ENCODE results near the gene EFEMP2.

The EFEMP2 gene

DNA sequence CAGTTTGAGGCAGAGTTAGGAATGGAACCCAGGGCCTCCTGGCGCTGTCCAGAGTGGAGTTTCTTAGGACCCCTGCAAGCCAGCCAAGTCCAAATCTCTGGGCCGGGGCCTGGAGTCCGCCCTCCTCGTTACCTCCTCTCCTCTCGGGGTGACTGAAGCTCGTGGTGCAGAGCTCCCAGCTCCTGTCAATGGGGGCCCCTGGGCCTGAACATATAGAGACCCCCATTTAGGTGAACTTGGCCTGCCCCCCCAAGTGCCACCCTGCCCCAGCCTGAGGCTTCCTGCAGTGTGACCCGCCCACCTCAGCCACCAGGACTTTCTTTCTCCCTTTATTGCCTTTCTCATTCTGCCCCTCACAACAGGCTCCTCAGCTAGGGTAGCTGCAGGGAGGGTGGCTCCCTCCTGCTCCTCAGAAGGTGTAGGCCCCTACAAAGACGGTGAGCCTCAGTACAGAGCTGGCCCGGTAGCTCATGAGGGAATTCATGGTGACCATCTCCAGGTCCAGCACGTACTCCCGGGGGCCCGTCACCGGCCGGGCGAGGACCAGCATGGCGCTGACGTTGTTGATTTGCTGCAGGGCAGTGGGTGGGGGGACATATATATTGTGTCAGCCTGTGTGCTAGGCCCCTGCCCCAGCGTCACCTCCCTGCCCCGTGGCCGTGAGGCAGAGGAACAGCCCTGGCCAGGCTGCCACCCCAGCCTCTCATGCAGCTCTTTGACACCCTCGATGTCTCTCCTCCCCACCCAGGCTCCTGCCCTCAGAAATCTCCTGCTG, 5.9 kb downstream of the EFEMP2 start:
- DNase-seq (ENCODE audit: low spot score) = no peak

DNA sequence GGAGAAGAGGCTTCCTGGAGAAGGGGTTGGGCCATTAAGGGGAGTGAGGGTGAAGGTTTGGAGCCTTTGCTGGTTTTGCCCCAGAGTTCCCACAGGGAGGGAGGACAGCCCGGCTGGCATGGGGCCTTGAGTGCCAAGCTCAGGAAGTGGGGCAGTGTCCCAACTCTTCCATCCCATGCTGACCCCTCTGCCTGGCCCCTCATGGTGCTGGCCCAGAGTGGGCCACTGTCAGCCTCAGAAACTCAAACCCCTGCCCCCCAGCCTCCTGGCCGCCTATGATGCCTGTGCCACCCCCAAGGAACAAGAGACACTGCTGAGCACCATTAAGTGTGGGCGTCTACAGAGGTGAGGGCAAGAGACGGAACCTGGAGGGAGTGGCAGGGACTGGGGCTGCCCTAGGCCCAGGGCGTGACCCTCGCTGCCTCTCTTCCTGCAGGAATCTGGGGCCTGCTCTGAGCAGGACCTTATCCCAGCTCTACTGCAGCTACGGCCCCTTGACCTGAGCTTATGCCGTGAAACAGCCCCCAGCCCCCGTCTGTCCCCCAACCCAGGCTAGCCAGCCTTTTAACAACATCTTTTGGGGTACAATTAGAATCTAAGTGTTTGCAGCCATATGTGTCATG, 6.9 kb downstream of the EFEMP2 start:
- DNase-seq (ENCODE audit: low spot score) = no peak

DNA sequence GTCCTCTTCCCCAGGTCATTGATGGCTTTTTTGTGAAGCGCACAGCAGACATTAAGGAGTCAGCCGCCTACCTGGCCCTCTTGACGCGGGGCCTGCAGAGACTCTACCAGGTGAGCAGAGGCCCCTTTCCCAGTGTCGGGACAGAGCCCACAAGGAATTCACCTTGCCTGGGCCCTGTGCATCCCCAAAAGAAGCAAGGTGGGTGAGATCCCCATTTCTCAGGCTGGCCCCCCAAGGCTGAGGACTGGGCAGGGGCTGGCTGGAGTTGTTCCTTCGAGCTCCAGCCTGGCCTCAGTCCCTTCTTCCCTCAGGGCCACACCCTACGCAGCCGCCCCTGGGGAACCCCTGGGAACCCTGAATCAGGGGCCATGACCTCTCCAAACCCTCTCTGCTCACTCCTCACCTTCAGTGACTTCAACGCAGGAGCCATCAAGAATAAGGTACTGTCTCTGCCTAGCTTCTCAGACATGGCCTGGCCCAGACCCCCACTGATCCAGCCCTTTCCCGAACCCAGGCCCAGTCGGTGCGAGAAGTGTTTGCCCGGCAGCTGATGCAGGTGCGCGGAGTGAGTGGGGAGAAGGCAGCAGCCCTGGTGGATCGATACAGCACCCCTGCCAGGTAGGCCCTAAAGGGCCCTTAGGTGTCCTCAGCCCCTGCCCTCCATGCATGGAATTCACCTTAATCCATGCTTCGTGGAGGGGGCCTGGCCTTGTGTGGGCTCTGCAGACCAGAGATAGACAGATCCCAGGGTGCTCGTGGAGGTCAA, 7.7 kb downstream of the EFEMP2 start:
- no peak for DNase-seq (ENCODE audit: low spot score)

DNA sequence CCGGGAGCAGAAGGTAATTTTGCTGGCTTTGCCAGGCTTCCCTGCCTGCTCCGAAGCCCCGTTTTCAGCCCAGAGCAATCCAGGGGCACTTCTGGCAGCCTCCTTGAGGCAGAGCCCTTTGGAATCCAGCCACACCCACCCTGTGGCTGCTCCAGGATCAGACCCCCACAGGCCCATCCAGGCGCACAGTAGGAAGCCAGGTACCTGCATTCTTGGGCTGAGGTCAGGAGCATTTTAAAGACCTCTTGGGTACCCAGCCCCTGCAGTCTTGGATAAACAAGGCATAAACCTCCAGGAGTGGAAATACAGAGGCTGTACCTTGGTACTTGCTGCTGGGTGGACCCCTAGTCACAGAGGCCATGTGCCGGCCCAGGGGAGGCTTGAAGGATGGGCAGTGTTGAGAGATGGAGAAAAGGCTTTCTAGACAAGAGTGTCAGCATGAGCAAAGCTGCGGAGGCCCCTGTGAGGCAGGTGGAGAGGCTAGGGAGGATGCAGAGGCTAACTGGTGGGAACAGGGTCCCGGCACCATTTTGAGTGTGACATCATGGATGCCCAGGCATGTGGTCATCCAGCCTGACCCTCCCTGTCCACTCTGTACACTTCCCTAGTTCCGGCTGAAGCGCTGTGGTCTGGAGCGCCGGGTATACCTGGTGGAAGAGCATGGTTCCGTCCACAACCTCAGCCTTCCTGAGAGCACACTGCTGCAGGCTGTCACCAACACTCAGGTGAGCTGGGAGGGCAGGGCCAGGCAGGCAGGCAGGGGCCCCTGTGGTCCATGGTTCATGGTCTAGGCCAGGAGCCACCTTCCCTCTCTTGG, 8.5 kb downstream of the EFEMP2 start:
- no peak for DNase-seq (ENCODE audit: low spot score)

DNA sequence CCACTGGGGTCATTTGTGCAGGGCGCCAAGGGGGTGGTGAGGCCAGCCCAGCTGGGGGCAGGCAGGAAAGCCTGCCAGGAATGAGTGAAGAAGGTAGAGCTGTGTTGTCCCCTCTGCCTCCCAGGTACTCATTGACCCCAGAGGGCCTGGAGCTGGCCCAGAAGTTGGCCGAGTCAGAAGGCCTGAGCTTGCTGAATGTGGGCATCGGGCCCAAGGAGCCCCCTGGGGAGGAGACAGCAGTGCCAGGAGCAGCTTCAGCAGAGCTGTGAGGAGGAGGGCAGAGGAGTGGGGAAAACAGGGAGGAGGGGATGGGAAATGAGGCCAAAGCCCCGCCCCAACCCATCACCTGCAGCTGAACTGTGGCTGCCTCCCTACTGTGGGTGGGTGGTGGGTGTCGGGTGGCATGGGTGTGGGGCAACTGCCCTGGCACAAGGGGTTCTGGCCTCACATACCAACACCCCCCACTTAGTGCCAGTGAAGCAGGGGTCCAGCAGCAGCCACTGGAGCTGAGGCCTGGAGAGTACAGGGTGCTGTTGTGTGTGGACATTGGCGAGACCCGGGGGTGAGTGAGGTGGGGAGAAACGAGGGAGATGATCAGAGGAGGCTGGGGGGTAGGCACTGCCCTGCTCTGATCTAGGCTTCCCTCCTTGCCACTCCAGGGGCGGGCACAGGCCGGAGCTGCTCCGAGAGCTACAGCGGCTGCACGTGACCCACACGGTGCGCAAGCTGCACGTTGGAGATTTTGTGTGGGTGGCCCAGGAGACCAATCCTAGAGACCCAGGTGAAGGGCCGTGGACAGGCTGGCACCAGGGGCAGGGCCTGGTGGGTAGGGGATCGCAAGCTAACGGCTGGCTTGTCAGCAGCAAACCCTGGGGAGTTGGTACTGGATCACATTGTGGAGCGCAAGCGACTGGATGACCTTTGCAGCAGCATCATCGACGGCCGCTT, 9.4 kb downstream of the EFEMP2 start:
- DNase-seq (ENCODE audit: low spot score) = no peak

DNA sequence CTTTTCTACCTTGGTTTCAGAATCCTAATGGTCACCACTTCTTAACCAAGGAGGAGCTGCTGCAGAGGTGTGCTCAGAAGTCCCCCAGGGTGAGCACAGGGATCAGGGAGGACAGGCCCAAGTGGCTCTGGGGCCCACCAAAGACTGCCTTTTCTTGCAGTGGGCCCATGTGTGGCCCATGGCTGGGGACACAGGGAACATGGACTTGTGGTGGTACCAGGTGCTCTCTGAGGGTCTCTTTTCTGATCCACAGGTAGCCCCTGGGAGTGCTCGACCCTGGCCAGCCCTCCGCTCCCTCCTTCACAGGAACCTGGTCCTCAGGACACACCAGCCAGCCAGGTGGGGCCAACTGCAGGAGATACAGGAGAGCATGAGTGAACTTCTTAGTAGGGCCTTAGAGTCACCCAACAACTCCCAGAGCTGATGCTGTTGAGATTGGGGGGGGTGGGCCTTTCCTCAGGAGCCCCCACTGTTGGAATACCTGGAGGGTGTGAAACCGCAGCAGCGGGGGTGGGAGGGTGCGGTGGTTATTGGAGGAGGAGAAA, 10.3 kb downstream of the EFEMP2 start:
- no peak for DNase-seq (ENCODE audit: low spot score)

DNA sequence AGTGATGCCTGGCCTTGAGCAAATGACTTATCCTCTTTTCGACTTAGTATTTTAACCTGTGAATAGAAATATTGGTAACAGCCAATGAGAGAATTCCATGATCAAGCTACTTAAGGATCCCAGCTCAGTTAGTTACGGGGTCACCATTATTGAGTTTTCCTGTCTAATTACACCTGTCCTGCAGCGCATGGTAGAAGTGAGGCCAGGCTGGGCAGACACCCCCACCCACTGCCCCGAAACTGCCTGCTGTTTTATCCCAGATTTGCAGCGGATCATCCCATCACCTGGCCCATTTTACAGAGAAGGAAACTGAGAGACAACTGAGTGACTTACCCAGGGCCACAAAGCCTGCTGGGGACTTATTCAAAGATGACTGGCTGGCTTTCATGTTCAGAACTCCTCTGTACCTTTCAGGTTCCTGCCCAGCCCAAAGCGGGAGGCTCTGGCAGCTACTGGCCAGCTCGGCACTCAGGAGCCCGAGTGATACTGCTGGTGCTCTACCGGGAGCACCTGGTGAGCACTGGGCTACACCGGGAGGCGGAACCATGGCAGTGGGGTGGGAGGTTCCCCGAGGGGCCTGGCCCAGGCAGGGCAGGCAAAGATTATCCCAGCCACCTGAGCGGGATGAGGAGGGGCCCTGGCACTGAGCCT, 10.9 kb downstream of the EFEMP2 start:
- no peak for DNase-seq (ENCODE audit: low spot score)

DNA sequence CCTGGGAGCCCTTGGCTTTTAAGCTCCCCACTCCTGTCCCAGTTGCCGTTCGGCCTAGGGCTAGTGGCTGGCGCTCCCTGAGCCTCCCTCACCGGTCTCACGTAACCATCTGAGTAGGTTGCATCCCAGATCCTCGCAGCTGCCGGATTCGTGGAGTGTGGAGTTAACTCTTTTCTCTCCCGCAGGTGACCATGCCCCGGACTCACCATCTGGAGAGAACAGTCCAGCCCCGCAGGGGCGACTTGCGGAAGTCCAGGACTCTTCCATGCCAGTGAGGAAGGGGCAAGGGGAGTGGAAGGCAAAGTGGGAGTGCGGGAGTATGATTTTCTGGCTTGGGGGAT, 11.5 kb downstream of the EFEMP2 start:
- no peak for DNase-seq (ENCODE audit: low spot score)

DNA sequence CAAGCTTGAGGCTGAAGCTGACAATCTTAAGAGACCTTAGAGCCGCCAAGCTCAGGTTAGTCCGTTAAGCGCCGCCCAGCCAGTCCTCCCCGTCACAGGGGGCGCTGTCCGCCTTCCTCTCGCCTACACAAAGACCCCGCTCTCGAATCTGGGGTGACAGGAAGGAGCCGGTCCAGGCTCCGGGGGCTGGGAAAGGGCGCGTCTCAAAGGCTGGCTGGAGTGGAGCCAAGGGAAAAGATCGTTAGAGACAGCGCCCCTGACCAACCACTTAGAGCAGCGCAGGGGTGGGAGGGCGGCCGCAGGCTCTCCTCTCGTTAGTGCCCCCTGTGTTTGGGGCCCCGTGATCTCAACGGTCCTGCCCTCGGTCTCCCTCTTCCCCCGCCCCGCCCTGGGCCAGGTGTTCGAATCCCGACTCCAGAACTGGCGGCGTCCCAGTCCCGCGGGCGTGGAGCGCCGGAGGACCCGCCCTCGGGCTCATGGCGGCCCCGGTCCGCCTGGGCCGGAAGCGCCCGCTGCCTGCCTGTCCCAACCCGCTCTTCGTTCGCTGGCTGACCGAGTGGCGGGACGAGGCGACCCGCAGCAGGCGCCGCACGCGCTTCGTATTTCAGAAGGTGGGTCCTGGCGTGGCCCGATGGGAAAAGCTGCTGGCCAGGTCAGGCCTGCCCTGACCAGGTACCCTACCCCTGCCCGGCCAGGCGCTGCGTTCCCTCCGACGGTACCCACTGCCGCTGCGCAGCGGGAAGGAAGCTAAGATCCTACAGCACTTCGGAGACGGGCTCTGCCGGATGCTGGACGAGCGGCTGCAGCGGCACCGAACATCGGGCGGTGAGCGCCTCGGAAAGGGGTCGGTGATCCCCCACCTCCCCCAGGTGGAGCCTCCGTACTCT, 12.1 kb downstream of the EFEMP2 start, which contains the start of gene MUS81:
Gene MUS81, plus strand, starts transcription at position 156 of the 887 bp plus-strand sequence. Its CDS starts 321 bp downstream, at position 477.
- DNase-seq (ENCODE audit: low spot score) = peak; percentile 95

DNA sequence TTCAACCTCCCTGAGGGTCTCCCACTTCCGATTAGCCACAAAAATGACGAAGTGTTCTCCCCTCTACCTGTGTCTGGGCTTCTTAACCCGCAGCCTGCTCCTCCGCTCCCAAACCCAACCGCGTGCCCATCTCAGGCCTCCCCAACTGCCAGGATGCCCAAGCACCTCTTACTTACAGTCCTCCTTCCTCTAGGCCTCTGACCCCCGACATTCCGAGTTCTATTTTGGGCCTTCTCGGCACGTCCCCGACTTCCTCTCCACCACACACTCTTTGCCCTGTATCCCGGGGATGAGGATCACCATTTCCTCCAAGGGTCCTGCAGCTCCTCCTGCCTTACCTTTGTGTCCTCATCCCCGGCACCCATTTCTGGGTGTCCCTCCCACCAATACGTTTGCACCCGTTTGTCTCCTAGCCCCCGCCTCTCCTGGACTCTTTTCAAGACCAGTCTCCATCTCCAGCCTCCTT, 12.8 kb downstream of the EFEMP2 start:
- no peak for DNase-seq (ENCODE audit: low spot score)

DNA sequence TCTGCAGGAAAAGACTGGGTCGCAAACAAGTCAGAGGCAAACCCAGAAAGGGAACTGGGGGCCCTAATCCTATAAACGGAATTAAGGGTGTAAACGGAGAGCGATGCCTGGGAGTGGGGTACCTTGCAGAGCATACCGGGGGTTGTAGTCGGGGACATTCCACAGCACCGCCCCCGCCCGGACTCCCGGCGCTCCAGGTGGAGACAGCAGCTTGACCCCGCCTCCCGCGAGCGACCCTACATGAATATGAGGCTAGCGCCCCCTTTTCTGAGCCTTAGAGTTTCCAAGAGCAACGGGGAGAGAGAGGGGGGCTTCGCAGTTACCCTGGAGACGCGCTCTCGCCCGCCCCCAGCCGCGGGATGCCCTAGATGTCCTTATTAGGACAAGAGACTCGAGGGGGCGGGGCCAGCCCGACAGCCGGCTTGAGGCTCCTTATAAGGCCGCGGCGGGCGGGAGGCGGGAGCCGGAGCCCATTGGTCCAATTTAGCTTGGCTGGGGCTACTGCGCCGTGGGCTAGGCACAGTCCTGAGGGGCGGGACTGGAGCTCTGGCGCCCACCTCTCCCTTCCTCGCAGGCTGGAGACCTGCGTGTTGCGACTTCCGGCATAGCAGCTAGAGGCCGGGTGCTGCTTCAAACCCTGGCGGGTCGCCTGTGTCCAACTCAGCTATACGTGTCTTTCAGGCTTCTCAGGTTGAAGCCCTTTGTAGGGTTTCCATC, 13.3 kb downstream of the EFEMP2 start:
- DNase-seq (ENCODE audit: low spot score) = peak; percentile 97

DNA sequence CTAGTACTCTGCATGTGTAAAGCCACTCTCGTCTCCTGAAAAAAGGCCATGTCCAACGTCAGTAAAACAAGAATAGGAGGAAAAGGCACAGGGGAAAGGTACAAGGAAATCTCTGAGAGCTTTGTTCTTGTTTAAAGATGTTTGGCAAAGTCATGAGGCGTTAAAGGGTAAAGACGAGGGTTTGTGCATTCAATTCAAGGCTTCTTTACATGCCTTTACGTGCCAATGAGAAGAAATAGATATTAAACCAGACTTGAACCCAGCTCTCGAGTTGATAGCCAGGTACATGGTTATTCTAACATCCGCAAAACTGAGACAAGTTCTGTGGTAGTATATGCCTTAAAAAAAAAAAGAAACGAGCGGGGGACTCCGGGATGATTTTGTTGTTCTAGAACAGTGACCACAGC, 13.9 kb downstream of the EFEMP2 start:
- peak; percentile 1 for DNase-seq (ENCODE audit: low spot score)

DNA sequence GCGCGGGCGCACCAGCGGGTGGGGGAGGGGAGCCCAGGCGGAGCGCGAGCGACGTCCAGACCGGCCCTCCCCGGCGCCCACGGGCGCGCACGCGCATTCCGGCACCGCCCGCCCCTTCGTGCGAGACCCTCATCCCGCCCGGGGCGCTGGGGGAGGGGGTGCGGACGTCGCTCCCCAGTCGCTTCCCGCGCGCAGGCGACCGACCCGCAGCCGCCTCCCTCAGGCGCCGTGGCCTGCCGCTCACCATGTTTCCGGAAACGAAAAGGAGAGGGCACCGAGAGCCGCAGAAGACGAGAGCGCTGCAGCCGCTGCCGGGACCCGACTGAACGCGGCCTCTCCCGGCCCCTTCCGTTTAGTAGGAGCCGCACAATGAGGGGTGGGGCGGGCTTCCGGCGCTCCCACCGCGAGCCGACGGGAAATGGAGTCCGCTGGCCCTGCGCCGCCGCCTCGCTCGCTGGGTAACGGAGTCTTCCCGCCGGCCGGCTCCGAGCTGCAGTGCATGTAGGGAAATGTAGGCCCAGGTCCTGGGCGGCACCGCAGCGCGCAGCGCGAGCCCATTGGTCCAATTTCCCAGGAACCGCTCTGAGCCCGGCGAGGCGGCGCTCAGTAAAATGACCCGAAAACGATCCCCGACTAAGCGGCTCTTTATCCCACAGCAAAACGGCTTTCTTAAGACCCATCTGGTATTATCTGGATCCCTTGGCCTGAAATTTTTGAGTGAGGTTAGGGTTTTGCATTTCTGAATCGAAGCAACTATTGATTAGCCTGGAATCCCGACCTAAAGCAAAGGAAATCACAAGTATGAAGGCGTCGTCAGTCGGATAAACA, 14.5 kb downstream of the EFEMP2 start, which contains the start of gene CFL1:
Gene CFL1, minus strand, starts transcription at position 328 of the 828 bp plus-strand sequence. Its CDS starts 81 bp downstream, at position 247.
- peak; percentile 97 for DNase-seq (ENCODE audit: low spot score)

DNA sequence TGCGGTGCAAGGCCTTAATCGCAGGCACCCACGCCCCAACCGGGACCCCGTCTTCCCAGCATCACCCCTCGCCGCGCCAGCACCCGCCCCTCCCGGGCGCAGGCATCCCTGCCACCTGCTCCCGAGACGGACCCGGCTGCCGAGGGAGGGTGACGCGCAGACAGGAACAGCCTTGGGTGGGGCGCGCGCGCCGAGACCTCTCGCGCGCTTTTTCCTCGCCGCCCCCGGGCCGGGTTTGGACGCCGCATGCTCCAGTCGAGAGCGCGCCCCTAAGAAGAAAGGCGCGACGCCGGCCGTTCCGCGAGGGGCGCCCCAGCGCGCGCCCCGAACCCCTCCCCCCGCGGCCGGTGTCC, 15.1 kb downstream of the EFEMP2 start:
- DNase-seq (ENCODE audit: low spot score) = peak; percentile 45

DNA sequence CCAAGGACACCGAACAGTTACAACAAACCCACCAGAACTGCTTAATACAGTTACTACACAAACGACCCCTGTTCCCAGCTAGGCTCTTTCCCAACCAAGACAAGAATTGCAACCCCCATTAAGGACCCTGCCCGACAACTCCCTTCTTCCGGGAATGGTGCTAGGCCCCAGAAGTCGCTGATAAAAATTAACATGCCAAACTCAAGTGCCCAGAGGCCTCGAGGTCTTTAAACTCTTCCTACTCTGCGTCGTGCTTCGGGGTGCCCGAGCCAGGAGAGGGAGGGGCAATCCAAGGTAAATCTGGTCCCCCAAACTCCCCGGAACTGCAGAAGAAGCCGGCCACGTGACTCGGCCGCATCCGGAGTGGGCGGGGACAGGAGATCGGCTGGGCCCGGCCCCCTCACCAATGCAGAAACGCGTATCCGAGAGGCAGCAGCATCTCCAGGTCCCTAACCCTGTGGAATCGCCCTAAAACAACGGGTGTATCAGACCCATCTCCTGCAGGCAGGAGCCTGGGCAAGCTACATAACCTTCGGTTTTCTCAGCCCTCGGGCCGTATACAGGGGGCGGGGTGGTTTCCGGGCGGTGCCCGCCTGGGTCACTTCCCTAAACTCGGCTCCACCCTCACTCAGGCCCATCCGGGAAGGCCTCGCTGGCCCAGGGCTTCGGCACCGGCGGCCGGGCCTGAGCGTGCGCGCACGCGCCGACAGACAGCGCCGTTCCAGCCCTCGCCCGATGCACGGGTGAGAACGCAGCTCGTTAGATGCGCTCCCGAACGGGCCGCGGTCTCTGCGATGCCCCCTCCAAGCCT, 15.7 kb downstream of the EFEMP2 start:
- DNase-seq (ENCODE audit: low spot score) = peak; percentile 85

DNA sequence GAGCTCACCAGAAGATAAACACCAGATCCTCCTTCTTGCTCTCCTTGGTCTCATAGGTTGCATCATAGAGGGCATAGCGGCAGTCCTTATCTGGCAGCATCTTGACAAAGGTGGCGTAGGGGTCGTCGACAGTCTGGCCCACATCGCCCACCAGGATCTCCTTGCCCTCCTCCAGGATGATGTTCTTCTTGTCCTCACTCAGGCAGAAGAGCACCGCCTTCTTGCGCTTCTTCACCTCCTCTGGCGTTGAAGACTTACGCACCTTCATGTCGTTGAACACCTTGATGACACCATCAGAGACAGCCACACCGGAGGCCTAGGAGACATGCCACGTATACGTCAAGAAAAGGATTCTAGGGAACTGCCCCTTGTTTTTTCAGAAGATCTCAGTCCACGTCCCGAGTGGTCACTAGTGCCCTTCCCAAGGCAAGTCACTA, 16.7 kb downstream of the EFEMP2 start:
- no peak for DNase-seq (ENCODE audit: low spot score)

All from CD4-positive, alpha-beta T cell treated with Interleukin-6 at 100 ng/mL for 8 hours (primary cell).